ENCODE data around the gene SF3B3. TPM values are rescaled to one million over a fixed set of nuclear protein-coding genes. Genes with fewer than 3 reads are reported as not detected.
A peak's percentile ranks its signal among the peaks of the same experiment; 100 is the strongest.

The SF3B3 gene
- total and polyA plus RNA-seq, 2 of the 13 experiments (the other 11 are each of a cell fraction or from before 2014, with no cell fraction given): 157 to 500 TPM

DNA sequence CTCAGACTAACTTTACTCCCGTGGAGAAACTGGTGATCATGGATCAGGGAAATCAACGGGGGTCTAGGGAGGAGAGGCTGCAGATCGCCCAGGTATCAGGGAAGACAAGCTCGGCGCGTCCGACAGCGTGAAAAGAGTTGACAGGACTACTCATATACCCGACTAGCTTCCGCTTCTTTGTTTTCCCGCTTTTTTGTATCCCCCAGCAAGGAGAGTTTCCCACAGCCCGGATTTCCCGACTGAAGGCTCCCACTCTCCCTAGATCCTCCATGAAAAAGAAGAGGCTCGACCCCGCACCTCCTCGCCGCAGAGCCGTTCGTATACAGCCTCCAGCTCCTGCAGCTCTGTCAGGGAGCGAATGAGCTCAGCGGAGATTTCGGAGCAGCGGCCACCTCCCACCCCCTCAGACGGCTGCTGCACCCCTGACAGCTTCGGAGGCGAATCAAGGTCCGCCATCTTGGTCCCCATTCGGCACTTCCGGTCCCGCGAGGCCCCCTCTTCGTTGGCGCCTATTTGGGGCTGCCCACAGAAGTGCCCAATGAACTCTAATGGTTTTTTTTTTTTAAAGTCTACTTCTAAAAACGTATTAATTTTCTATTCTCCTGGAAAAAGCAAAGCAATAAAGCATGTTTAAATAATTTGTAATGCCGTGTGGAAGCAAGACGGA is 407 bp upstream of the SF3B3 start, which contains the start of gene COG4 (continued):
- TF ChIP-seq, protein P1, sequence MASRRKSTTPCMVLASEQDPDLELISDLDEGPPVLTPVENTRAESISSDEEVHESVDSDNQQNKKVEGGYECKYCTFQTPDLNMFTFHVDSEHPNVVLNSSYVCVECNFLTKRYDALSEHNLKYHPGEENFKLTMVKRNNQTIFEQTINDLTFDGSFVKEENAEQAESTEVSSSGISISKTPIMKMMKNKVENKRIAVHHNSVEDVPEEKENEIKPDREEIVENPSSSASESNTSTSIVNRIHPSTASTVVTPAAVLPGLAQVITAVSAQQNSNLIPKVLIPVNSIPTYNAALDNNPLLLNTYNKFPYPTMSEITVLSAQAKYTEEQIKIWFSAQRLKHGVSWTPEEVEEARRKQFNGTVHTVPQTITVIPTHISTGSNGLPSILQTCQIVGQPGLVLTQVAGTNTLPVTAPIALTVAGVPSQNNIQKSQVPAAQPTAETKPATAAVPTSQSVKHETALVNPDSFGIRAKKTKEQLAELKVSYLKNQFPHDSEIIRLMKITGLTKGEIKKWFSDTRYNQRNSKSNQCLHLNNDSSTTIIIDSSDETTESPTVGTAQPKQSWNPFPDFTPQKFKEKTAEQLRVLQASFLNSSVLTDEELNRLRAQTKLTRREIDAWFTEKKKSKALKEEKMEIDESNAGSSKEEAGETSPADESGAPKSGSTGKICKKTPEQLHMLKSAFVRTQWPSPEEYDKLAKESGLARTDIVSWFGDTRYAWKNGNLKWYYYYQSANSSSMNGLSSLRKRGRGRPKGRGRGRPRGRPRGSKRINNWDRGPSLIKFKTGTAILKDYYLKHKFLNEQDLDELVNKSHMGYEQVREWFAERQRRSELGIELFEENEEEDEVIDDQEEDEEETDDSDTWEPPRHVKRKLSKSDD (CRISPR knock-in tag; IDR thresholded peaks at IDR 0.05; ENCODE audit: low read depth): peak; percentile 30; the same call in 1 of the 2 replicates
- TF ChIP-seq TSC22D2 (CRISPR knock-in tag; IDR thresholded peaks at IDR 0.05; ENCODE audit: borderline replicate concordance) (peak; percentile 19; the same call in 1 of the 2 replicates), GABPA (IDR thresholded peaks at IDR 0.05; ENCODE audit: low read depth, low read length) (peak; percentile 74), GABPA (CRISPR knock-in tag; IDR thresholded peaks at IDR 0.05; ENCODE audit: low read depth) (peak; percentile 94), SNRNP70 (IDR thresholded peaks at IDR 0.05; ENCODE audit: low read depth, low read length) (no peak), ZBTB7B (CRISPR knock-in tag; IDR thresholded peaks at IDR 0.05) (peak; percentile 70; the same call in 1 of the 2 replicates), GATA4 (IDR thresholded peaks at IDR 0.05; ENCODE audit: borderline replicate concordance, low read depth) (0 out of 2 replicates have a peak, but pooled peaks have one; percentile 37), ZNF746 (CRISPR knock-in tag; IDR thresholded peaks at IDR 0.05) (no peak; the same call in none of the 2 replicates), RARA (CRISPR knock-in tag; IDR thresholded peaks at IDR 0.05) (0 out of 2 replicates have a peak, but pooled peaks have one; percentile 22), ZFP36L1 (CRISPR knock-in tag; IDR thresholded peaks at IDR 0.05) (peak; percentile 23; the same call in 1 of the 2 replicates), TRIM22 (IDR thresholded peaks at IDR 0.05) (no peak), POLR2G (IDR thresholded peaks at IDR 0.05; ENCODE audit: low read depth, low read length) (peak; percentile 91), KDM5B (CRISPR knock-in tag; IDR thresholded peaks at IDR 0.05; ENCODE audit: borderline replicate concordance) (peak; percentile 74; the same call in 1 of the 2 replicates), ZNF800 (CRISPR knock-in tag; IDR thresholded peaks at IDR 0.05) (peak; percentile 22; the same call in 1 of the 2 replicates), SIN3B (IDR thresholded peaks at IDR 0.05; ENCODE audit: low read length) (peak; percentile 98), KDM5A (IDR thresholded peaks at IDR 0.05; ENCODE audit: borderline replicate concordance, low read length) (peak; percentile 99), KDM2A (CRISPR knock-in tag; IDR thresholded peaks at IDR 0.05; ENCODE audit: borderline replicate concordance, low read depth) (peak; percentile 72; the same call in 1 of the 2 replicates), GATAD1 (CRISPR knock-in tag; IDR thresholded peaks at IDR 0.05) (peak; percentile 98), ZNF7 (CRISPR knock-in tag; IDR thresholded peaks at IDR 0.05) (0 out of 2 replicates have a peak, but pooled peaks have one; percentile 13), FOXM1 (CRISPR knock-in tag; IDR thresholded peaks at IDR 0.05) (no peak)
- TF ChIP-seq, protein P2, sequence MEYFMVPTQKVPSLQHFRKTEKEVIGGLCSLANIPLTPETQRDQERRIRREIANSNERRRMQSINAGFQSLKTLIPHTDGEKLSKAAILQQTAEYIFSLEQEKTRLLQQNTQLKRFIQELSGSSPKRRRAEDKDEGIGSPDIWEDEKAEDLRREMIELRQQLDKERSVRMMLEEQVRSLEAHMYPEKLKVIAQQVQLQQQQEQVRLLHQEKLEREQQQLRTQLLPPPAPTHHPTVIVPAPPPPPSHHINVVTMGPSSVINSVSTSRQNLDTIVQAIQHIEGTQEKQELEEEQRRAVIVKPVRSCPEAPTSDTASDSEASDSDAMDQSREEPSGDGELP (IDR thresholded peaks at IDR 0.05; ENCODE audit: borderline replicate concordance, low read depth): no peak
- TF ChIP-seq, protein P3, sequence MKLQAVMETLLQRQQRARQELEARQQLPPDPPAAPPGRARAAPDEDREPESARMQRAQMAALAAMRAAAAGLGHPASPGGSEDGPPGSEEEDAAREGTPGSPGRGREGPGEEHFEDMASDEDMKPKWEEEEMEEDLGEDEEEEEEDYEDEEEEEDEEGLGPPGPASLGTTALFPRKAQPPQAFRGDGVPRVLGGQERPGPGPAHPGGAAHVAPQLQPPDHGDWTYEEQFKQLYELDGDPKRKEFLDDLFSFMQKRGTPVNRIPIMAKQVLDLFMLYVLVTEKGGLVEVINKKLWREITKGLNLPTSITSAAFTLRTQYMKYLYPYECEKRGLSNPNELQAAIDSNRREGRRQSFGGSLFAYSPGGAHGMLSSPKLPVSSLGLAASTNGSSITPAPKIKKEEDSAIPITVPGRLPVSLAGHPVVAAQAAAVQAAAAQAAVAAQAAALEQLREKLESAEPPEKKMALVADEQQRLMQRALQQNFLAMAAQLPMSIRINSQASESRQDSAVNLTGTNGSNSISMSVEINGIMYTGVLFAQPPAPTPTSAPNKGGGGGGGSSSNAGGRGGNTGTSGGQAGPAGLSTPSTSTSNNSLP (IDR thresholded peaks at IDR 0.05; ENCODE audit: low read depth, low read length): 0 out of 2 replicates have a peak, but pooled peaks have one; percentile 13
